Activated T-helper 2 cell treated with anti-CD3 and anti-CD28 coated beads, Interferon-gamma antibody, Interleukin-2, Interleukin-4, amounts not matched to agents 10 μg/mL and 5 μg/mL and 100 μg/mL, durations not matched to agents 14 hours and 24 hours and 36 hours (primary cell): Measurements from ENCODE around the gene OR1J2. TPM values are rescaled to one million over a fixed set of nuclear protein-coding genes. Genes with fewer than 3 reads are reported as not detected.

ENCODE experiments used
- DNase-seq: peaks from one replicate; pipeline ENCODE4 v3.0.0; 2021; ENCODE audit warnings: low spot score
- H3K27ac Mint-ChIP-seq: one replicate; pipeline ENCODE4 v1.8.0; 2021; ENCODE audit warnings: mixed read lengths
- H3K27me3 Mint-ChIP-seq: one replicate; pipeline ENCODE4 v1.8.0; 2021; ENCODE audit warnings: low read depth, mixed read lengths
- H3K36me3 Mint-ChIP-seq: one replicate; pipeline ENCODE4 v1.8.0; 2021; ENCODE audit warnings: low read depth, mixed read lengths
- H3K4me1 Mint-ChIP-seq: one replicate; pipeline ENCODE4 v1.8.0; 2021; ENCODE audit warnings: low read depth, mixed read lengths
- H3K4me3 Mint-ChIP-seq: one replicate; pipeline ENCODE4 v1.8.0; 2021; ENCODE audit warnings: low read depth, mild to moderate bottlenecking, moderate library complexity, mixed read lengths
- H3K9me3 Mint-ChIP-seq: one replicate; pipeline ENCODE4 v1.8.0; 2021; ENCODE audit warnings: mixed read lengths
- intact Hi-C: fragments of 100-400 bp; cut with micrococcal nuclease; formaldehyde crosslinking; loops from one replicate; pipeline ENCODE4 v1.15.1; 2023
- total RNA-seq: library from RNA; stranded (reverse); gene quantifications from 2 replicates; pipeline ENCODE4 v1.2.3, GENCODE V29; 2022

Gene OR1J2, protein sequence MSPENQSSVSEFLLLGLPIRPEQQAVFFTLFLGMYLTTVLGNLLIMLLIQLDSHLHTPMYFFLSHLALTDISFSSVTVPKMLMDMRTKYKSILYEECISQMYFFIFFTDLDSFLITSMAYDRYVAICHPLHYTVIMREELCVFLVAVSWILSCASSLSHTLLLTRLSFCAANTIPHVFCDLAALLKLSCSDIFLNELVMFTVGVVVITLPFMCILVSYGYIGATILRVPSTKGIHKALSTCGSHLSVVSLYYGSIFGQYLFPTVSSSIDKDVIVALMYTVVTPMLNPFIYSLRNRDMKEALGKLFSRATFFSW
- total RNA-seq = not detected in 2 replicates

DNA sequence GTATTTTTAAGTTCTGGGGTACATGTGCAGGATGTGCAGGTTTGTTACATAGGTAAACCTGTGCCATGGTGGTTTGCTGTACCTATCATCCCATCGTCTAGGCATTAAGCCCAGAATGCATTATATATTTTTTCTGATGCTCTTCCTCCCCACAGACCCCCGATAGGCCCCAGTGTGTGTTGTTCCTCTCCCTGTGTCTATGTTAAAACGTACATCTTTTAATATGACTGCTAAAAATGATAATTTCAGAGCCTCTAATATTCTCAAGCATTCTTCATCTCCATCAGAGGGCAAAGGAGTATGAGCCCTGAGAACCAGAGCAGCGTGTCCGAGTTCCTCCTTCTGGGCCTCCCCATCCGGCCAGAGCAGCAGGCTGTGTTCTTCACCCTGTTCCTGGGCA lies at the start of gene OR1J2:
OR1J2 (plus strand) TSS at position 301 of the 400 bp plus-strand sequence; CDS start at position 301, 0 bp downstream.
- intact Hi-C loops = no loop called here
- H3K36me3 Mint-ChIP-seq = no peaks in the 10 kb centered on the region
- H3K4me1 Mint-ChIP-seq = no peaks in the 10 kb centered on the region
- no peak within 1 kb of the TSS for H3K4me3 Mint-ChIP-seq
- peaks cover 7% of the 10 kb centered on the region for H3K27me3 Mint-ChIP-seq
- H3K9me3 Mint-ChIP-seq = no peaks in the 10 kb centered on the region
- no peak within 1 kb of the TSS for H3K27ac Mint-ChIP-seq
- no peak for DNase-seq

DNA sequence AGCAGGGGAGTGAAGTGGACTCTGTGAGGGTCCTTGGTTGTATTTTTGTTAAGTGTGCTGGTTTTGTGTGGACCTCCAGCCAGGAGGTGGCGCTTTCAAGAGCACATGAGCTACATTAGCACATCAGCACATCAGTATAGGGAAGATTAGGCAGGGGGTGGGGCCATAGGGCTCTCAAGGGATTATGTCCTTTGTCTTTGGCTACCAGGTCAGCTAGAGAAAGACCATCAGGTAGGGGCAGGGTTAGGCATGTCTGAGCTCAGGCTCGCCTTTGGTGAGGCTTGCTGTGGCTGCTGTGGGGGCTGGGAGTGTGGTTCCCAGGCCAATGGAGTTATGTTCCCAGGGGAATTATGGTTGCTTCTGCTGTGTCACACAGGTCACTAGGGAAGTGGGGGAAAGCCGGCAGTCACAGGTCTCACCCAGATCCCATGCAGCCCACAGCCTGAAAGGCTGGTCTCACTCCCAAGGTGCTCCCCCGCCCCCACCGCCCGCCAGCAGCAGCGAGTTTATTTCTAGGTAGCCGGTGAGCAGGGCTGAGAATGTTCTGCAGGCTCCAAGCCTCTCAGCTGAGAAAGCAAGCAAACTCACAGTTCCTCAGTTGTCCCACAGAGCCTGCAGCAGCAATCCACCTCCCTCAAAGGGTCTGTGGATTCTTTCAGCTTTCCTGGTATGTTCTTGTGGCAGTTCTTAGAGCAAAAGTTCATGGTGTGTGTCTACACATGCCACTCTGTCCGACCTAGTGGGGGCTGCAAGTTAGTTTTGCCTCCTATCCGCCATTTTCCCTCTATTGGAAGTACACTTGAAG lies 46.6 kb upstream of the OR1J2 start:
- H3K9me3 Mint-ChIP-seq = no peaks in the 10 kb centered on the region

DNA sequence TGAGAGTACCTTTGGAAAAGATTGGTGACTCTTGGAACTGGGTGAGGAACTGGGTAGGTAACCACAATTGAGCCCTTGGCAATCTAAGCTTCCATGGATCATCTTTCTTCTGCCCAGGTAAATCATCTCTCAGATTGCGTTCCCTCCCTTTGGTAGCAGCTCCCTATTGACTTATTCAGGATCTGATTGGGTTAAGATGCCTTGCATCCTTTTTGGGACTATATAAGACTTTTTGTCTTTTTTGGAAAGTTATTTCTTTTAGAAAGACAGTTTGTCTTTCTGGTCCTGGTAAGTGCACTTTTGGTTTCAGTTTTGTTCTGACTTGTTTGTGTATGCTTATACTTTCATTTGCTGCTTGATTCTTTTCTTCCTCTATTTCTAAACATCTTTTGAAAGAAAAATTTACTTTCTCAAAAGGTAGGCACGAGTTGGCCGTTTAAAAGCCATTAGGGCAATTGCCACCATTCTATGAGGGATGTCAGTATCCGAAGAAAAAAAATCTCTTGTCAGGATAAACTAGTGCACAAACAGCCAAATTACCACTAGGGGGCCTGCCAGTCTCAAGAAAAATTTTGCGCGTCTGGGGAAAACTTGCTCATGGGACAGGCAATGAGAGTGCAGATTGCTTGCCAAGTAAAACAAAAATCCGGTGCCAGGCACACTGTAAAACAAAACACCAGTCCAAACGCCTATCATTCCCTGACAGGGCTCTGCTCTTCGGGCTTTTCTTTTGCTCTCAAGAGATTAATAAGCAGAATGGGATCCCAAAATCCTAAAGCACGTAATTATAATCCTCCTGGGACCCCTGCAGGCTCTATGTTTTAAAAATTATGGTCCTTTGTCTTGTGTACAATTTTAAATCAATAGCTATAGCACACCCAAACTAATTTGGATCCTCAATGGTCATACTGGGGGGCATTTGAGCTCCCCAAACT lies 45.7 kb upstream of the OR1J2 start:
- intact Hi-C loops = loop anchor here (1.0 kb wide), 2 partner anchors 342 to 345 kb away; no protein-coding TSS in a partner anchor
- peaks cover 45% of the 10 kb centered on the region for H3K27me3 Mint-ChIP-seq
- peak; percentile 59 for DNase-seq
- H3K9me3 Mint-ChIP-seq = no peaks in the 10 kb centered on the region
- H3K27ac Mint-ChIP-seq = peak overlapping the region; percentile 72
- peaks cover 14% of the 10 kb centered on the region for H3K4me1 Mint-ChIP-seq
- H3K36me3 Mint-ChIP-seq = no peaks in the 10 kb centered on the region
- peak overlapping the region; percentile 78 for H3K4me3 Mint-ChIP-seq

More for the DNA sequence above, 46.6 kb upstream of the OR1J2 start:
- Mint-ChIP-seq H3K4me3 (peak overlapping the region; percentile 78), H3K27ac (peak overlapping the region; percentile 72), H3K27me3 (peaks cover 38% of the 10 kb centered on the region), H3K4me1 (peaks cover 14% of the 10 kb centered on the region), H3K36me3 (no peaks in the 10 kb centered on the region)
- no peak for DNase-seq
- intact Hi-C loops = loop anchor here (1.0 kb wide), 1 partner anchor 343 kb away; no protein-coding TSS in a partner anchor

DNA sequence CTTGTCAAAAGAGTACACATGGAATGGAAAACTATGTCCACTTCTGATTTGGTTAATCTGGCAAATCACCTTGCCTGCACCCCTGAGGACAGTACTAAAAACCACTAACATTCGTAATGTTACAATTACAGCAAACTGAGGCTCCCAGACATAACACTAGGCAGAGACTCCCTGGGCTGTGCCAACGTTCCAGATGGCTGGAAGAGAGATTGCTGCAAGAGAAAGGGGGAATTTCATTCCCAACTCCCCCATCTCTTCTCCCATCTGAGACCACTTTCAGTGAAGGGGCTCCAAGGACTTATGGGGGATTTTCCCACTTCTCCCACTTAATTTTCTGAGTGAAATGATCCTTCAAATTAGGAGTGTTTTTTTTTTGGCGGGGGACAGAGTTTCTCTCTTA lies 44.1 kb upstream of the OR1J2 start:
- peaks cover 33% of the 10 kb centered on the region for H3K27me3 Mint-ChIP-seq
- no peaks in the 10 kb centered on the region for H3K36me3 Mint-ChIP-seq
- no peak overlapping the region for H3K27ac Mint-ChIP-seq
- H3K9me3 Mint-ChIP-seq = no peaks in the 10 kb centered on the region
- intact Hi-C loops = no loop called here
- no peak for DNase-seq
- H3K4me3 Mint-ChIP-seq = no peak overlapping the region
- peaks cover 14% of the 10 kb centered on the region for H3K4me1 Mint-ChIP-seq

DNA sequence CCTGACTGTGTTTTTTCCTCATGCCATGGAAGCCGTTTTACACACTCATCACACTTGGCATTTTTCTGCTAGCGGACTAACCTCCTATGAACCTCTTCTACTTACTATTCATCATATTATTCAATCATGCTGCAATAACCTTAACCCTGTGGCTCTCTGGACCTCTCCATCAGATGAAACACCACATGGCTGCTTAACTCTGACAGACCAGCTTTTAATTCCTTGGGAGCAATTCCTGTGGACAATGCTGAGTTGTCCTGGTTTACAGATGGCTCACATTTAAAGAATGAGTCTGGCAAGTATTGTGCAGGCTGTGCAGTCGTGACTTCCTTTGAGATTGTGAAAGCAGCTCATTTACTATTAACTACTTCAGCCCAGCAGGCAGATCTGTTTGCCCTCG lies 41.9 kb upstream of the OR1J2 start:
- intact Hi-C loops = no loop called here
- no peaks in the 10 kb centered on the region for H3K36me3 Mint-ChIP-seq
- no peak overlapping the region for H3K27ac Mint-ChIP-seq
- H3K4me1 Mint-ChIP-seq = peaks cover 12% of the 10 kb centered on the region
- DNase-seq = no peak
- no peak overlapping the region for H3K4me3 Mint-ChIP-seq
- H3K9me3 Mint-ChIP-seq = no peaks in the 10 kb centered on the region
- H3K27me3 Mint-ChIP-seq = peaks cover 14% of the 10 kb centered on the region

DNA sequence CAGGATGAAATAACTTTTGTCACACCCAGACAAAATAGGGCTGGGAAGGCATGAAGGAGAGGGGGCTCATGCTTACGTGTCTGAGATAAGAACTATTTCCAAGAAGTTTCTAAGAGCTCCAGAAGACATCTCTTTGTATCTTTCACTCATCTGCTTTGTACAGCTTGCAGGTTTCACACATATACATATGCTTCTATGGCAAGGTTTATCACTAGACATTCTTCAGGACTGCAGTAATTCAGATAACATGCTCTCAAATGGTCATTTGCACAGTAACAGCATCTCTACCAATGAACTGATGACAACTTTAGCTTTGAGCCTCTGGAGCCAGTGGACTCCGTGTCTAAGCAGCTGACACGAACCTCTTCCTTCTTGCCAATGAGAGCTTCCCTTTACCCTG lies 36.0 kb upstream of the OR1J2 start:
- intact Hi-C loops = no loop called here
- no peak overlapping the region for H3K27ac Mint-ChIP-seq
- no peak overlapping the region for H3K4me3 Mint-ChIP-seq
- no peaks in the 10 kb centered on the region for H3K36me3 Mint-ChIP-seq
- H3K4me1 Mint-ChIP-seq = no peaks in the 10 kb centered on the region
- H3K27me3 Mint-ChIP-seq = peaks cover 8% of the 10 kb centered on the region
- no peaks in the 10 kb centered on the region for H3K9me3 Mint-ChIP-seq
- no peak for DNase-seq

DNA sequence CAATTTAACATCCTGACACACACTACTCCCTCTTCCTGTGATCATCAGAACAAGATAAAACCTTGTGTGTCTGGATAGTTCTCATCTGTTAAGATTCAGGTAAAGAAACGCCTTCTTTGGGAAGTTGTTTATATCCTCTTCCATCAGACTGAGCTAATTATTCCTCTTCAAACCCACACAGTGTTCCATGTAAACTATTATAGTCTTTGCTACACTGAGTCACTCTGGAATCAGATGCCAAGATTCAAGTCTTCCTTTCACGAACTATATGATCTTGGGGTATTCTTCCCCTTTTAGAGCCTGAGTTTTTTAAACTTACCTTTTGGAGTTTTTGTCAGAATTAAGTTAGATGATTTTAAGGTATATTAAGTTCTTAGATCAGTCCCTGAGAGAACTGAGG lies 34.9 kb upstream of the OR1J2 start:
- intact Hi-C loops = no loop called here
- DNase-seq = no peak
- Mint-ChIP-seq H3K4me1 (no peaks in the 10 kb centered on the region), H3K36me3 (no peaks in the 10 kb centered on the region), H3K27ac (no peak overlapping the region), H3K27me3 (peaks cover 5% of the 10 kb centered on the region), H3K9me3 (no peaks in the 10 kb centered on the region), H3K4me3 (no peak overlapping the region)

DNA sequence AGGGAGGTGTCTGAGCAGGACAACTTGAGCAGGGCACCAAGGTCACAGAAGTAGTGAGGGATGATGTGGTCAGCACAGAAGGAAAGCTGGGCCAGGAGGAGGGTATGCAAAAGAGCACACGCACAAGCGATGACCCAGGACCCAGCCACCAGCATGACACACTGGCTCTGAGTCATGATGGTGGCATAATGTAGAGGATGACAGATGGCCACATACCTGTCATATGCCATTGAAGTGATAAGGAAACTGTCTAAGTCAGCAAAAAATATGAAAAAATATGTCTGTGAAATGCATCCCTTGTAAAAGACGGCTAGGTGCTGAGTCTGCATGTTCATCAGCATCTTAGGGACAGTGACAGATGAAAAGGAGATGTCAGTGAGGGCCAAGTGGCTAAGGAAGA lies 33.3 kb upstream of the OR1J2 start:
- Mint-ChIP-seq H3K9me3 (no peaks in the 10 kb centered on the region), H3K4me3 (no peak overlapping the region)
- DNase-seq = no peak

DNA sequence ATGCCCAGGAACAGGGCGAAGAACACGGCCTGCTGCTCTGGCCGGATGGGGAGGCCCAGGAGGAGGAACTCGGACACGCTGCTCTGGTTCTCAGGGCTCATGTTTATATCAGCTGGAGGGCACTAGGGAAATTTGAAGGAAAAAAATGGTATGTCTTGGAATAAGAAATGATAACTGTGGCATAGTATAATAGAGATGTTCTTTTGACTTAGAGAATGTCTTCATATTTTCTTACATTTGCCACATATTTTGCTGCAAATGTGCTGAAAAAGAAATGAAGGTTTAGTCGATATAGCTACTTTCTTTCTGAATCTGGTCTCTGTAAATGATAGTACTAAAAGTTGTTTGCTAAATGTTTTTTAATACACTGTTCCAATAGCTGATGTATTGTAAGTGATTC lies 32.8 kb upstream of the OR1J2 start, which contains the start of gene OR1J1:
OR1J1 (minus strand) TSS at position 101 of the 400 bp plus-strand sequence; CDS start at position 101, 0 bp downstream.
- Mint-ChIP-seq H3K27ac (no peak within 1 kb of the TSS), H3K36me3 (no peaks in the 10 kb centered on the region), H3K4me1 (no peaks in the 10 kb centered on the region), H3K27me3 (peaks cover 9% of the 10 kb centered on the region), H3K9me3 (no peaks in the 10 kb centered on the region), H3K4me3 (no peak within 1 kb of the TSS)
- DNase-seq = no peak
- intact Hi-C loops = no loop called here

More for the DNA sequence above, 33.3 kb upstream of the OR1J2 start:
- intact Hi-C loops = no loop called here
- Mint-ChIP-seq H3K4me1 (no peaks in the 10 kb centered on the region), H3K27ac (no peak overlapping the region), H3K27me3 (peaks cover 6% of the 10 kb centered on the region), H3K36me3 (no peaks in the 10 kb centered on the region)

DNA sequence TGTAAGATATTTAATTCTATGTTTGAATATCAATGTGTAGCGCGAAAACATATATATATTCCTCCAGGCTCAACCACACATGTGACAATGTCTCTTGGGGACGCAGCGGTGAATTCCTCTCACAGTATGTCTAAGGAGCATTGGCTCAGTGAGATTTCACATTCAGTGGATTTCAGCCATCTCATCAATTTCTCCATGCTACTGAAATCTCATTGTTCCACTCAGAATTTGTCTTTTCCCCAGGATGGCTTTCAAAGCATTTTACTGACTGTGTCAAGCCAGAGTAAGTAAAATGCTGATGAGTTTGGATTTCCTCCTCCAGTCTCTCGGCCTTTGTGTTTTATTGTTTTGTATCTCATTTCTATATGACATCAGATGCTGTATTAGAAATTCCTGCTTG lies 31.5 kb upstream of the OR1J2 start:
- Mint-ChIP-seq H3K9me3 (no peaks in the 10 kb centered on the region), H3K4me3 (no peak overlapping the region), H3K36me3 (no peaks in the 10 kb centered on the region), H3K27me3 (peaks cover 6% of the 10 kb centered on the region), H3K27ac (no peak overlapping the region), H3K4me1 (no peaks in the 10 kb centered on the region)
- DNase-seq = no peak
- intact Hi-C loops = no loop called here

DNA sequence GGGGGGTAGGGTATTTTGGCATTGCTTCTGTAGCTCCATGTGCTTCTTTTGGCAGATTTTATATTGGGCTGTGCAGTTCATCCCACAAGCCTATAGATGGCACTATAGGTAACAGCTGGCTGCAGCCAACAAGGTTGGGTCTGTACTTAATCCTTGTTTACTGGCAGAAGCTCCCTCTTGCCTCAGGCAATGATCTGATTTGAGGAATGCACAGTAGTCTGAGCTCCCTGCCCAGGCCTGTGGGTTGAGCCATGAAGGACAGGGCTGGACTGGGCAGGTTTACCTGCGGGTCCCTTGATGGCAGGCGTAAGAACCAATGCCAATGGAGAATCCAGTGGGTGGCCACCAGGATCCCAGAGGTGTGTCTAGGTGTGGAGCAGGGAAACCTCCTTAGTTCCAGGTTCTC lies 11.7 kb upstream of the OR1J2 start:
- Mint-ChIP-seq H3K4me1 (no peaks in the 10 kb centered on the region), H3K27ac (no peak overlapping the region), H3K36me3 (no peaks in the 10 kb centered on the region), H3K4me3 (no peak overlapping the region), H3K9me3 (no peaks in the 10 kb centered on the region), H3K27me3 (peaks cover 13% of the 10 kb centered on the region)
- intact Hi-C loops = no loop called here
- peak; percentile 9 for DNase-seq

DNA sequence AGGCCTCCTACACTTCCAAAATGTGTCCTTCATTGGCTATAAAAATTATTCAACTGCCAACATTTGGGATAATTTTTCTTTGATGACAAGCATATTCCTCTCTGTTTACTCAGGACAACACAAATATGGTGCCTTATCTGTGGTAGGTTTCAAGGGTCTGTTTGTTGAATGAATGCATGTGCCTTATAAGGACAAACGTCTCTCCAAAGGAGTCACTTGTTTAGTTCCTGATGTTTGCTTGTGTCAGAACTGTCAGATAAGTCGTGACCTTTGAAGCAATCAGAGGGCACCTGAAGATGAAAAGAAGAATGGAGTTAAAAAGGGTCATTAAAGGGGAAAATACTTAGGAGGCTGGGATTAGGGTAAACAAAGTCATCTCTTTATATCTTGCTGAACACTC lies 3.6 kb upstream of the OR1J2 start:
- intact Hi-C loops = no loop called here
- H3K4me3 Mint-ChIP-seq = no peak overlapping the region
- H3K36me3 Mint-ChIP-seq = no peaks in the 10 kb centered on the region
- H3K4me1 Mint-ChIP-seq = no peaks in the 10 kb centered on the region
- H3K9me3 Mint-ChIP-seq = no peaks in the 10 kb centered on the region
- no peak for DNase-seq
- no peak overlapping the region for H3K27ac Mint-ChIP-seq
- peaks cover 7% of the 10 kb centered on the region for H3K27me3 Mint-ChIP-seq
